ENCODE measurements around the gene TRAF1. TPM values are rescaled to one million over a fixed set of nuclear protein-coding genes. Genes with fewer than 3 reads are reported as not detected.

The TRAF1 gene
- total and polyA plus RNA-seq, 10 of the 15 experiments (the other 5 are each of a cell fraction or from before 2014, with no cell fraction given): 13.8 to 163 (median 128) TPM

DNA sequence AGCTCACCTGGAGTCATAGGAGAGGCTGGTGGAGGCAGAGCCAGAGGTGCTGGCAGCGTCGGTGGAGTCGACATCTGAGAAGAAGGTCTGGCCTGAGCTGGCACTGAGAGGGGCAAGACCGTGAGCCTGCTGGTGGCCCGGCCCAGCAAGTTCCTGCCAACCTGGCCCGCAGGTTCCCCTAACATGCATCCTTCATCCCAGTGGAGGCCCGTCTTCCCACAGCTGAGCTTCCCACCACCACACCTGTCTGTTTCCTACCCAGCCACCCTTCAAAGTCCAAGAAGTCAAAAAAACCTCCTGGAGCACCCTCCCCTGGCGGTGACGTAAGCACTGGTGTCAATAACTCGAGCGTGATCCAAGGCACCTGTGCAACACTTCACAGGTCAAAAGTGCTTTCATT lies 66.5 kb downstream of the TRAF1 start:
- Histone ChIP-seq H4K20me1 (ENCODE audit: control insufficient read depth, insufficient read depth) (no peaks in the 10 kb centered on the region), H3K4me2 (ENCODE audit: control insufficient read depth, insufficient read depth) (no peak overlapping the region), H3K9ac (ENCODE audit: control insufficient read depth, insufficient read depth, low read length) (no peak overlapping the region), H3K27me3 (replicated peaks in 1 of 2; ENCODE audit: control insufficient read depth in 2 of 2, insufficient read depth in 2 of 2, low read length in 1 of 2) (no peaks in the 10 kb centered on the region), H3K4me1 (ENCODE audit: control insufficient read depth, insufficient read depth, low read length) (no peaks in the 10 kb centered on the region), H3K4me3 (no peak overlapping the region), H3K36me3 (ENCODE audit: control insufficient read depth in 2 of 2, insufficient read depth in 2 of 2, low read length in 1 of 2) (peaks cover 34 to 53% of the 10 kb centered on the region in 2 experiments), H3K27ac (ENCODE audit: control insufficient read depth, insufficient read depth) (no peak overlapping the region), H2AFZ (ENCODE audit: control insufficient read depth, low read depth, low read length) (no peak overlapping the region), H3K9me3 (replicated peaks; ENCODE audit: control insufficient read depth, insufficient read depth, low read length) (no peaks in the 10 kb centered on the region), H3K79me2 (ENCODE audit: control insufficient read depth, insufficient read depth, low read length) (no peaks in the 10 kb centered on the region)
- ChIA-PET RAD21 (ENCODE audit: unreplicated experiment) (no interaction called here), CTCF (interaction anchor here (1.1 kb wide), 1 partner anchor 176 kb away, joined by 4 read pairs; no protein-coding TSS in a partner anchor), SMC1A (ENCODE audit: uncharacterized antibody, unreplicated experiment) (interaction anchor here (1.0 kb wide), 1 partner anchor 13 kb away, joined by 3 read pairs; no protein-coding TSS in a partner anchor), POLR2A (no interaction called here)
- DNase-seq (ENCODE audit: low read depth, low spot score) (no peak), FAIRE-seq (no peak), ATAC-seq (no peak)
- intact Hi-C loops (cut with micrococcal nuclease; ENCODE audit: unreplicated experiment) (no loop called here), in situ Hi-C loops (cut with MboI) (no loop called here)
- TF ChIP-seq ZSCAN29 (IDR thresholded peaks at IDR 0.05) (no peak), HDGF (IDR thresholded peaks at IDR 0.05) (no peak), KLF5 (IDR thresholded peaks at IDR 0.05; ENCODE audit: partially characterized antibody) (no peak), ZNF24 (IDR thresholded peaks at IDR 0.05) (no peak), RUNX3 (IDR thresholded peaks at IDR 0.05; ENCODE audit: low read length) (no peak), CREM (IDR thresholded peaks at IDR 0.05; ENCODE audit: low read depth) (no peak), ZNF384 (IDR thresholded peaks at IDR 0.05; ENCODE audit: borderline replicate concordance, low read depth, low read length) (no peak), BMI1 (IDR thresholded peaks at IDR 0.05; ENCODE audit: borderline replicate concordance) (no peak), MYB (IDR thresholded peaks at IDR 0.05; ENCODE audit: borderline replicate concordance, low read depth, low read length) (no peak), POLR2A (IDR thresholded peaks at IDR 0.05; ENCODE audit: low read depth, low read length) (no peak), NR2C2 (IDR thresholded peaks at IDR 0.05; ENCODE audit: borderline replicate concordance, control insufficient read depth, insufficient read length, low read depth) (no peak), CBX5 (IDR thresholded peaks at IDR 0.05; ENCODE audit: low read depth) (no peak), TCF12 (IDR thresholded peaks at IDR 0.05; ENCODE audit: low read depth, low read length) (no peak), CHD4 (IDR thresholded peaks at IDR 0.05) (no peak), NBN (IDR thresholded peaks at IDR 0.05) (no peak), MTA2 (IDR thresholded peaks at IDR 0.05; ENCODE audit: low read depth) (no peak)
- TF ChIP-seq, protein P1, sequence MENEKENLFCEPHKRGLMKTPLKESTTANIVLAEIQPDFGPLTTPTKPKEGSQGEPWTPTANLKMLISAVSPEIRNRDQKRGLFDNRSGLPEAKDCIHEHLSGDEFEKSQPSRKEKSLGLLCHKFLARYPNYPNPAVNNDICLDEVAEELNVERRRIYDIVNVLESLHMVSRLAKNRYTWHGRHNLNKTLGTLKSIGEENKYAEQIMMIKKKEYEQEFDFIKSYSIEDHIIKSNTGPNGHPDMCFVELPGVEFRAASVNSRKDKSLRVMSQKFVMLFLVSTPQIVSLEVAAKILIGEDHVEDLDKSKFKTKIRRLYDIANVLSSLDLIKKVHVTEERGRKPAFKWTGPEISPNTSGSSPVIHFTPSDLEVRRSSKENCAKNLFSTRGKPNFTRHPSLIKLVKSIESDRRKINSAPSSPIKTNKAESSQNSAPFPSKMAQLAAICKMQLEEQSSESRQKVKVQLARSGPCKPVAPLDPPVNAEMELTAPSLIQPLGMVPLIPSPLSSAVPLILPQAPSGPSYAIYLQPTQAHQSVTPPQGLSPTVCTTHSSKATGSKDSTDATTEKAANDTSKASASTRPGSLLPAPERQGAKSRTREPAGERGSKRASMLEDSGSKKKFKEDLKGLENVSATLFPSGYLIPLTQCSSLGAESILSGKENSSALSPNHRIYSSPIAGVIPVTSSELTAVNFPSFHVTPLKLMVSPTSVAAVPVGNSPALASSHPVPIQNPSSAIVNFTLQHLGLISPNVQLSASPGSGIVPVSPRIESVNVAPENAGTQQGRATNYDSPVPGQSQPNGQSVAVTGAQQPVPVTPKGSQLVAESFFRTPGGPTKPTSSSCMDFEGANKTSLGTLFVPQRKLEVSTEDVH (IDR thresholded peaks at IDR 0.05; ENCODE audit: low read depth, partially characterized antibody): no peak
- TF ChIP-seq, protein P2, sequence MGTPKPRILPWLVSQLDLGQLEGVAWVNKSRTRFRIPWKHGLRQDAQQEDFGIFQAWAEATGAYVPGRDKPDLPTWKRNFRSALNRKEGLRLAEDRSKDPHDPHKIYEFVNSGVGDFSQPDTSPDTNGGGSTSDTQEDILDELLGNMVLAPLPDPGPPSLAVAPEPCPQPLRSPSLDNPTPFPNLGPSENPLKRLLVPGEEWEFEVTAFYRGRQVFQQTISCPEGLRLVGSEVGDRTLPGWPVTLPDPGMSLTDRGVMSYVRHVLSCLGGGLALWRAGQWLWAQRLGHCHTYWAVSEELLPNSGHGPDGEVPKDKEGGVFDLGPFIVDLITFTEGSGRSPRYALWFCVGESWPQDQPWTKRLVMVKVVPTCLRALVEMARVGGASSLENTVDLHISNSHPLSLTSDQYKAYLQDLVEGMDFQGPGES (IDR thresholded peaks at IDR 0.05): no peak
- WGBS (ENCODE audit: insufficient coverage, insufficient replicate concordance, low lambda C conversion rate, missing lambda C conversion rate): 98% methylated on average over 11 of the region's 11 CpGs
- no TSS peak for BruUV-seq (replicated peaks)
